GM23338 (cell line): ENCODE data around the gene ROCK1. TPM values are rescaled to one million over a fixed set of nuclear protein-coding genes. Genes with fewer than 3 reads are reported as not detected.

ENCODE experiments used
- ATAC-seq: fragments of 200-7000 bp; cut with Tn5 transposase; 3 replicates; pipeline ENCODE4 v1.9.1; 2020
- DNase-seq: peaks from one replicate; pipeline ENCODE4 v3.0.0-alpha.2; 2015; ENCODE audit warnings: low spot score
- H2AFZ ChIP-seq: fragments of 200-600 bp; sonication (generic); 2 replicates; pipeline ENCODE4 v1.8.0; 2016; ENCODE audit warnings: antibody characterized with exemption, mild to moderate bottlenecking, moderate library complexity
- H3F3A ChIP-seq: fragments of 200-600 bp; sonication (generic); replicated peaks from 2 replicates; pipeline ENCODE4 v1.8.0; 2017; ENCODE audit warnings: antibody characterized with exemption, mixed run types, low read depth
- H3K27ac ChIP-seq: fragments of 200-600 bp; sonication (generic); 2 replicates; pipeline ENCODE4 v1.6.1; 2016; ENCODE audit warnings: low read depth
- H3K27me3 ChIP-seq: fragments of 200-600 bp; sonication (generic); 2 replicates; pipeline ENCODE4 v1.8.0; 2016; ENCODE audit warnings: mild to moderate bottlenecking, mixed run types, moderate library complexity; ENCODE audit not compliant: insufficient read depth
- H3K36me3 ChIP-seq: fragments of 200-600 bp; sonication (generic); 2 replicates; pipeline ENCODE4 v1.8.0; 2016; ENCODE audit warnings: mild to moderate bottlenecking; ENCODE audit not compliant: insufficient read depth
- H3K4me1 ChIP-seq: fragments of 200-600 bp; sonication (generic); 2 replicates; pipeline ENCODE4 v1.8.0; 2016; ENCODE audit warnings: mild to moderate bottlenecking, moderate library complexity; ENCODE audit not compliant: insufficient read depth
- H3K4me2 ChIP-seq: fragments of 200-600 bp; sonication (generic); 2 replicates; pipeline ENCODE4 v1.7.1; 2017; ENCODE audit warnings: mixed run types
- H3K4me3 ChIP-seq: fragments of 200-600 bp; sonication (generic); 2 replicates; pipeline ENCODE4 v1.6.1; 2016; ENCODE audit warnings: mixed run types
- H3K79me2 ChIP-seq: fragments of 200-600 bp; sonication (generic); replicated peaks from 2 replicates; pipeline ENCODE4 v1.8.0; 2017; ENCODE audit warnings: mild to moderate bottlenecking; ENCODE audit not compliant: insufficient read depth
- H3K9me2 ChIP-seq: fragments of 200-600 bp; sonication (generic); 2 replicates; pipeline ENCODE4 v1.8.0; 2017; ENCODE audit not compliant: insufficient read depth
- H4K20me1 ChIP-seq: fragments of 200-600 bp; sonication (generic); replicated peaks from 2 replicates; pipeline ENCODE4 v1.8.0; 2017; ENCODE audit warnings: mild to moderate bottlenecking; ENCODE audit not compliant: insufficient read depth
- H3K27ac Mint-ChIP-seq: 2 replicates; pipeline ENCODE4 v1.8.0; 2020; ENCODE audit warnings: inconsistent platforms, mild to moderate bottlenecking, moderate library complexity, mixed read lengths
- H3K27me3 Mint-ChIP-seq: 3 replicates; pipeline ENCODE4 v1.8.0; 2022; ENCODE audit warnings: low read depth, mild to moderate bottlenecking, moderate library complexity, mixed read lengths, inconsistent platforms; ENCODE audit not compliant: insufficient read depth, poor library complexity
- H3K36me3 Mint-ChIP-seq: 3 replicates; pipeline ENCODE4 v1.8.0; 2021; ENCODE audit warnings: low read depth, mild to moderate bottlenecking, inconsistent platforms, moderate library complexity, mixed read lengths
- H3K4me1 Mint-ChIP-seq: 3 replicates; pipeline ENCODE4 v1.8.0; 2020; ENCODE audit warnings: mild to moderate bottlenecking, inconsistent platforms, mixed read lengths
- H3K4me3 Mint-ChIP-seq: 3 replicates; pipeline ENCODE4 v1.8.0; 2021; ENCODE audit warnings: moderate library complexity, mild to moderate bottlenecking, inconsistent platforms, mixed read lengths
- H3K9me3 Mint-ChIP-seq: 3 replicates; pipeline ENCODE4 v1.8.0; 2020; ENCODE audit warnings: moderate library complexity, mild to moderate bottlenecking, inconsistent platforms, mixed read lengths
- ETS1 ChIP-seq: IDR thresholded peaks from 2 replicates; pipeline ENCODE4 v1.6.1; 2016; ENCODE audit warnings: antibody characterized with exemption
- EZH2 ChIP-seq: fragments of 200-600 bp; sonication (generic); IDR thresholded peaks from one replicate; pipeline ENCODE4 v1.8.0; 2017; ENCODE audit warnings: antibody characterized with exemption, mild to moderate bottlenecking, low read depth; ENCODE audit not compliant: unreplicated experiment
- NANOG ChIP-seq: IDR thresholded peaks from 2 replicates; pipeline ENCODE4 v1.6.1; 2016; ENCODE audit warnings: antibody characterized with exemption, borderline replicate concordance
- POLR2AphosphoS5 ChIP-seq: IDR thresholded peaks from 2 replicates; pipeline ENCODE4 v1.6.1; 2016; ENCODE audit warnings: antibody characterized with exemption, low read depth
- REST ChIP-seq: IDR thresholded peaks from one replicate; pipeline ENCODE4 v1.6.1; 2018; ENCODE audit warnings: antibody characterized with exemption; ENCODE audit not compliant: unreplicated experiment
- STAT1 ChIP-seq: IDR thresholded peaks from one replicate; pipeline ENCODE4 v1.6.1; 2016; ENCODE audit warnings: antibody characterized with exemption; ENCODE audit not compliant: unreplicated experiment
- ZNF462 ChIP-seq: fragments of 250-450 bp; sonication (Bioruptor Pico); IDR thresholded peaks from 2 replicates; pipeline ENCODE4 v1.5.0; 2020; ENCODE audit warnings: mild to moderate bottlenecking, moderate library complexity
- polyA plus RNA-seq: library from polyadenylated mRNA; unstranded; fragments of >200 nt; fragmentation: Nextera tagmentation; extraction: Ambion mirVana; gene quantifications from 2 replicates; pipeline ENCODE4 v1.2.1, GENCODE V29; 2016
- total RNA-seq: library from RNA; depleted of rRNA; stranded (reverse); fragments of >200 nt; shearing (Covaris generic); gene quantifications from 2 replicates; pipeline ENCODE4 v1.2.3, GENCODE V29; 2014

ROCK1 gene
- total and polyA plus RNA-seq, 2 experiments from 2014 or later: 37.2 to 42.8 TPM

GRCh38 chr18:21063011-21063410, 48.6 kb downstream of the ROCK1 start (continued):
- no peak for TF ChIP-seq ZNF462 (CRISPR knock-in tag)
- no peak for TF ChIP-seq POLR2AphosphoS5
- TF ChIP-seq ETS1: no peak
- no peak for TF ChIP-seq NANOG
- TF ChIP-seq EZH2: no peak
- no peak for TF ChIP-seq STAT1

- Histone ChIP-seq H3K36me3 (no peaks in the 10 kb centered on the region), H4K20me1 (peaks cover 3% of the 10 kb centered on the region; the same call in 1 of the 2 replicates), H2AFZ (no peak overlapping the region), H3K4me3 (no peak overlapping the region), H3K79me2 (peaks cover 69% of the 10 kb centered on the region), H3F3A (no peaks in the 10 kb centered on the region), H3K4me2 (no peak overlapping the region), H3K4me1 (no peaks in the 10 kb centered on the region), H3K27ac (no peak overlapping the region), H3K27me3 (no peaks in the 10 kb centered on the region), H3K9me2 (no peaks in the 10 kb centered on the region)
- ATAC-seq (no peak), DNase-seq (no peak)
- no peak overlapping the region for H3K27ac Mint-ChIP-seq
- H3K4me1 Mint-ChIP-seq: 0 out of 3 replicates have a peak, but pooled peaks cover 3% of the 10 kb centered on the region
- H3K9me3 Mint-ChIP-seq: no peaks in the 10 kb centered on the region
- H3K36me3 Mint-ChIP-seq: no peaks in the 10 kb centered on the region
- no peaks in the 10 kb centered on the region for H3K27me3 Mint-ChIP-seq
- H3K4me3 Mint-ChIP-seq: no peak overlapping the region
- TF ChIP-seq STAT1 (no peak), REST (no peak)
Observed at GRCh38 chr18:21057112-21057511, 54.5 kb downstream of the ROCK1 start.
